GM19043 (cell line): ENCODE data around the gene CABP4.

Experiments
- ATAC-seq: cut with Tn5 transposase; IDR thresholded peaks from one replicate; pipeline ENCODE4 v1.9.1; 2021; ENCODE audit warnings: low read depth; ENCODE audit not compliant: unreplicated experiment

The CABP4 gene

GRCh38 chr11:67434395-67434881, 20.7 kb upstream of the CABP4 start:
- no peak for ATAC-seq

GRCh38 chr11:67435031-67435726, 20.0 kb upstream of the CABP4 start:
- ATAC-seq: no peak

- no peak for ATAC-seq
Measured at GRCh38 chr11:67435727-67436458, 19.3 kb upstream of the CABP4 start.

- ATAC-seq: peak; percentile 42
Measured at GRCh38 chr11:67436459-67437081, 18.6 kb upstream of the CABP4 start.

- no peak for ATAC-seq
Measured at GRCh38 chr11:67437082-67437808, 17.9 kb upstream of the CABP4 start, which contains the start of gene PTPRCAP. Gene PTPRCAP (minus strand): TSS chr11:67437682. CDS start chr11:67437619, 63 bp downstream.

- ATAC-seq: no peak
Measured at GRCh38 chr11:67437809-67438157, 17.4 kb upstream of the CABP4 start.

- ATAC-seq: no peak
Measured at GRCh38 chr11:67438158-67438902, 16.8 kb upstream of the CABP4 start.

GRCh38 chr11:67439321-67440228, 15.6 kb upstream of the CABP4 start:
- no peak for ATAC-seq

- no peak for ATAC-seq
Measured at GRCh38 chr11:67440229-67441097, 14.7 kb upstream of the CABP4 start.

- no peak for ATAC-seq
Measured at GRCh38 chr11:67441098-67441563, 14.0 kb upstream of the CABP4 start.

GRCh38 chr11:67441731-67442351, 13.3 kb upstream of the CABP4 start:
- ATAC-seq: no peak

- no peak for ATAC-seq
Measured at GRCh38 chr11:67442504-67443404, 12.4 kb upstream of the CABP4 start.

GRCh38 chr11:67445515-67445914, 9.6 kb upstream of the CABP4 start:
- no peak for ATAC-seq

GRCh38 chr11:67448220-67448609, 6.9 kb upstream of the CABP4 start:
- ATAC-seq: no peak

- ATAC-seq: no peak
Measured at GRCh38 chr11:67449116-67449844, 5.9 kb upstream of the CABP4 start.
